Measurements from ENCODE around the gene ZCCHC9. TPM values are rescaled to one million over a fixed set of nuclear protein-coding genes. Genes with fewer than 3 reads are reported as not detected.

ZCCHC9 gene
- total RNA-seq (ENCODE audit: low replicate concordance): 15.3 and 15.9 TPM in 2 replicates

GRCh38 chr5:81301271-81302015, at the start of gene ZCCHC9:
TSS of gene ZCCHC9 (plus strand) at chr5:81301587. CDS start at chr5:81304758, 3,171 bp downstream.

Other genes starting within 250 kb of the ZCCHC9 start
- gene CKMT2, start 68.3 kb upstream of the ZCCHC9 start, total RNA-seq (ENCODE audit: low replicate concordance): 2.5 and 12.8 TPM in 2 replicates
- gene ACOT12, start 92.5 kb downstream of the ZCCHC9 start, total RNA-seq (ENCODE audit: low replicate concordance): not detected in 2 replicates